ENCODE measurements around the gene PTEN.
"Not testable (repeated sequence)": the region's sequence is repeated elsewhere in the genome, so short reads cannot be mapped to it uniquely, and the experiment has no call there.

The PTEN gene

DNA sequence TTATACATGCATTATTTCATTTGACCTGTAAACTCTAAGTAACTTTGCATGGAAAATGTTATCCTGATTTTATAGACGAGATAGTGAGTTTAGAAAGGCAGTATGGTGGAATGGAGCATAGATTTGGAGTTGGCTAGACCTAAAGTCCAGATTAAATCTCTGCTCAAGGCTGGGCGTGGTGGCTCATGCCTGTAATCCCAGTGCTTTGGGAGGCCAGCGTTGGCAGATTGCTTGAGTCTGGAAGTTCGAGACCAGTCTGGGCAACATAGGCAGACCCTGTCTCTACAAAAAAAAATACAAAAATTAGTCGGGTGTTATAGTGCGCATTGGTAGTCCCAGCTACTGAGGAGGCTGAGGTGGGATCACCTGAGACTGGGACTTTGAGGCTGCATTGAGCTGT lies 9.4 kb downstream of the PTEN start:
- no peaks in the 10 kb centered on the region for H3K27me3 ChIP-seq
- H3K36me3 ChIP-seq, result peaks cover 9% of the 10 kb centered on the region; the same call in 1 of the 2 replicates
- H3K4me1 ChIP-seq, result 0 out of 2 replicates have a peak, but pooled peaks cover 6% of the 10 kb centered on the region
- TF ChIP-seq, protein P1, sequence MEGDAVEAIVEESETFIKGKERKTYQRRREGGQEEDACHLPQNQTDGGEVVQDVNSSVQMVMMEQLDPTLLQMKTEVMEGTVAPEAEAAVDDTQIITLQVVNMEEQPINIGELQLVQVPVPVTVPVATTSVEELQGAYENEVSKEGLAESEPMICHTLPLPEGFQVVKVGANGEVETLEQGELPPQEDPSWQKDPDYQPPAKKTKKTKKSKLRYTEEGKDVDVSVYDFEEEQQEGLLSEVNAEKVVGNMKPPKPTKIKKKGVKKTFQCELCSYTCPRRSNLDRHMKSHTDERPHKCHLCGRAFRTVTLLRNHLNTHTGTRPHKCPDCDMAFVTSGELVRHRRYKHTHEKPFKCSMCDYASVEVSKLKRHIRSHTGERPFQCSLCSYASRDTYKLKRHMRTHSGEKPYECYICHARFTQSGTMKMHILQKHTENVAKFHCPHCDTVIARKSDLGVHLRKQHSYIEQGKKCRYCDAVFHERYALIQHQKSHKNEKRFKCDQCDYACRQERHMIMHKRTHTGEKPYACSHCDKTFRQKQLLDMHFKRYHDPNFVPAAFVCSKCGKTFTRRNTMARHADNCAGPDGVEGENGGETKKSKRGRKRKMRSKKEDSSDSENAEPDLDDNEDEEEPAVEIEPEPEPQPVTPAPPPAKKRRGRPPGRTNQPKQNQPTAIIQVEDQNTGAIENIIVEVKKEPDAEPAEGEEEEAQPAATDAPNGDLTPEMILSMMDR (IDR thresholded peaks at IDR 0.05; ENCODE audit: low read depth, low read length), result no peak
- H3K9me3 ChIP-seq, result no peaks in the 10 kb centered on the region
- H3K4me3 ChIP-seq (ENCODE audit: low read depth, low read length), result no peak overlapping the region
- DNase-seq, result no peak

DNA sequence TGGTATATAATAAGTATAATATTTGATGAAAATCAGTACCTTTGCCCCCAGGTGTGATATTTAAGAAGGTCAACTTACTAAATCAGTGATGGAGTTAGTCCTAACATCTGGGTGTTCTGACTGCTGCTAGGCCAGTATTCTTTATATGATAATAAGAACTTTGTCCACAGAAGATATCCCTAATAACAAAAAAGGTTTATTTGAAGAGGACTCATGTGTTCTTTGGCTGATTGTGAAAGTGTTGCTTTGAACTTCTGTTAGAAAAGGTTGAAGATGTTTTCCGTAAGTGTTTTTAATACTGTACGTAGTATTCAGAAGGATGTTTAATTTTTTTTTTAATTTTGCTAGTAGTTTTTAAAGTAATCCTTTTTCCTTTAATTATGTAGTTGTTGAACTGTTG lies 10.2 kb downstream of the PTEN start:
- Histone ChIP-seq H3K36me3 (peaks cover 16% of the 10 kb centered on the region), H3K4me1 (0 out of 2 replicates have a peak, but pooled peaks cover 6% of the 10 kb centered on the region), H3K27me3 (no peaks in the 10 kb centered on the region), H3K4me3 (ENCODE audit: low read depth, low read length) (no peak overlapping the region), H3K9me3 (no peaks in the 10 kb centered on the region)
- TF ChIP-seq, protein P1 (IDR thresholded peaks at IDR 0.05; ENCODE audit: low read depth, low read length), result no peak
- DNase-seq, result no peak

DNA sequence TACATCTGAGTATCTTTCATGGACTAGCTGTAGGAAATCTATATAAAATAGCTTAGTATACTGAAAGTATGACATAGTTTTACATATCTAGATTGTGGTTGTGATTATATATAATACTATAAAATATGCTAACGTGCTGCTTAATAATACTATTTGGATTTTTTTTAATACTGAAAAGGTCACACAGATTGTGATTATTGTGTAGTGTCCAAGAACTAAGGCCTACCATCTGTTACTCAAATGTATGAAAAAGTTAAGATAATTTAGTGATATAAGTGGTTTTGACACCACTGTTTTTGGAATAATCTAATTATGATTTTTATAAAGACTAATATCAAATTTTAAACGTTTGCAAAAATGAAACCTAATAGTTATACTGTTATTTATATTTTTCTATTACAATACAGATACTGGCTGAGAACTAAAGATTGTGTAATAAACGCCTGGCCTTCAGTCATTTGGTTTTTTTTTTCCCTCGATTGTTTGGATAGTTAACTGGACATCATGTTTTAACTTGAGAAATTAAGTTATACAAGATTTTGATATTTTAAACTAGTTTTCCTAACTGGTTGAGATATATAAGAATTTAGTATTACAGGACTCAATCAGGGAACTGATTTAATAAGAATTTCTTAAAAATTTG lies 12.6 kb downstream of the PTEN start:
- H3K36me3 ChIP-seq, result peaks cover 25% of the 10 kb centered on the region
- no peak for DNase-seq
- no peaks in the 10 kb centered on the region for H3K9me3 ChIP-seq
- H3K4me3 ChIP-seq (ENCODE audit: low read depth, low read length), result no peak overlapping the region
- TF ChIP-seq, protein P1 (IDR thresholded peaks at IDR 0.05; ENCODE audit: low read depth, low read length), result no peak
- 0 out of 2 replicates have a peak, but pooled peaks cover 6% of the 10 kb centered on the region for H3K4me1 ChIP-seq
- no peaks in the 10 kb centered on the region for H3K27me3 ChIP-seq

DNA sequence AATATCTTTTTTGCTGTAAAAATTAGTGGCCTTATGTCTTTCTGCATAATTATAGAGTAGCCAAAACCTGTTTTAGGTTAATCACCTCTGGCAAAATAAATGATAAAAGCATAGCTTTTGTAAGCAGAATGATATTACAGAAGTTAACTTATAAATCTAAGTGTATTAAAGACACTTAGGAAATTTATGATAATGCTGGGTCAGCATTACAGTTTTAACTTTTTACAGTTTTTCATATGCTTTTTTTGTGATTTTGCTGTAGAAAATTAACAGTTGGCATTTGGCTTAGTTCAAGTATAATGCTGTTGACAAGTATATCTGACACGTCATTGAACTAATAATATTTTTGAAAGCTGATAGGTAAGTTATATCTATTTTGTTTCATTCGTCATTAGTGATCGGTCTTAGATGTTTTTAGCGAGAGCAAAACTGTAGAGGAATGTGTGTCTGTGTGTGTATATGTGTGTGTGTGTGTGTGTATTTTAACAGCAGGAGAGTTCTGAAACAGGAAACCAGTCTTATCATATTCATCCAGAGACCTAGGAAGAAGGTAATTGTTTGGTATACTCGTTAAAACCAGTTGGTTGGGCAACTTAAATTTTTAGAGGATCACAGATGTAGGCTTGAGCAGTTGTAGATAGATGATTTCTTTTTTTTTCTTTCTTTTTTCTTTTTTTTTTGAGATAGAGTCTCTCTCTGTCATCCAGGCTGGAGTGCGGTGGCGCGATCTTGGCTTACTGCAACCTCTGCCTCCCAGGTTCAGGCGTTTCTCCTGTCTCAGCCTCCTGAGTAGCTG lies 15.4 kb downstream of the PTEN start:
- H3K4me1 ChIP-seq, result peaks cover 7% of the 10 kb centered on the region
- peaks cover 25% of the 10 kb centered on the region for H3K36me3 ChIP-seq
- no peaks in the 10 kb centered on the region for H3K27me3 ChIP-seq
- H3K4me3 ChIP-seq (ENCODE audit: low read depth, low read length), result no peak overlapping the region
- no peaks in the 10 kb centered on the region for H3K9me3 ChIP-seq
- DNase-seq, result no peak
- TF ChIP-seq, protein P1 (IDR thresholded peaks at IDR 0.05; ENCODE audit: low read depth, low read length), result no peak

- Histone ChIP-seq H3K9me3 (no peaks in the 10 kb centered on the region), H3K4me3 (ENCODE audit: low read depth, low read length) (no peak overlapping the region), H3K27me3 (no peaks in the 10 kb centered on the region), H3K4me1 (peaks cover 7% of the 10 kb centered on the region), H3K36me3 (peaks cover 25% of the 10 kb centered on the region)
- TF ChIP-seq, protein P1 (IDR thresholded peaks at IDR 0.05; ENCODE audit: low read depth, low read length), result no peak
- no peak for DNase-seq
Observed at GRCh38 chr10:87880336-87880735, 16.9 kb downstream of the PTEN start.

GRCh38 chr10:87881373-87882059 lies 18.1 kb downstream of the PTEN start:
- DNase-seq; H3K4me3 ChIP-seq (ENCODE audit: low read depth, low read length); H3K9me3 ChIP-seq; H3K27me3 ChIP-seq: not testable (repeated sequence)
- peaks cover 27% of the 10 kb centered on the region for H3K36me3 ChIP-seq
- peaks cover 13% of the 10 kb centered on the region for H3K4me1 ChIP-seq

All from BE2C (cell line).